ENCODE data around the gene BMP8B. TPM values are rescaled to one million over a fixed set of nuclear protein-coding genes. Genes with fewer than 3 reads are reported as not detected.

Gene BMP8B
- total and polyA plus RNA-seq, 2 of the 8 experiments (the other 6 are each of a cell fraction or from before 2014, with no cell fraction given), result 0.37 to 0.50 TPM

DNA sequence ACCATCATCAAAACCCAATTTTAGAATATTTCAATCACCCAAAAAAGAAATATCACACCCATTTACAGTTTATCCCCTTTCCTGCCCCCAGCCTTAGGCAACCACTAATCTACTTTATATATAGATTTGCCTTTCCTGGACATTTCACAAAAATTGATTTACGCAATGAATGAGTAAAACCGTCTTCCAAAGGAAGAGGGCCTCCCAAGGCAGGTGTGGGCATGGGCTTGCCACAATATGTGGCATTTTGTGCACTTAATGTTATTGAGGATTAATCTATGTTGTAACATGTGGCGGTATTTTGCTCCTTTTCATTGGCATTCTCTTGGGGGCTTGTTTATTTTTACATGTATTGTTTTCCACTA is 11.8 kb upstream of the BMP8B start:
- Histone ChIP-seq H4K91ac (replicated peaks; ENCODE audit: insufficient read length, low read length) (no peak overlapping the region), H3K4ac (replicated peaks; ENCODE audit: insufficient read length, low read depth, low read length) (no peak overlapping the region), H3K14ac (ENCODE audit: insufficient read length) (no peak overlapping the region), H3K56ac (replicated peaks; ENCODE audit: insufficient read length, low read depth, low read length) (no peak overlapping the region), H3K4me1 (replicated peaks in 1 of 4; ENCODE audit: control insufficient read depth in 3 of 4, insufficient read depth in 4 of 4, low read length in 3 of 4) (peaks cover 0 to 3% (median 0%) of the 10 kb centered on the region in 4 experiments; a peak in 2 of 7 replicates), H2BK5ac (ENCODE audit: low read depth, low read length) (no peak overlapping the region), H3K27ac (ENCODE audit: low read depth, low read length) (no peak overlapping the region), H4K8ac (ENCODE audit: extremely low read depth, insufficient read depth, low read length) (no peak overlapping the region), H4K20me1 (replicated peaks in 1 of 2; ENCODE audit: control insufficient read depth in 1 of 2, insufficient read depth in 2 of 2, low read length in 2 of 2) (no peaks in the 10 kb centered on the region), H3K9me3 (ENCODE audit: insufficient read depth in 2 of 2, low read depth in 1 of 2, low read length in 1 of 2) (no peaks in the 10 kb centered on the region), H3K23me2 (ENCODE audit: low read depth, low read length) (no peaks in the 10 kb centered on the region), H2BK20ac (ENCODE audit: low read length) (no peak overlapping the region), H2BK120ac (replicated peaks; ENCODE audit: low read depth, low read length) (no peak overlapping the region), H3K36me3 (ENCODE audit: control insufficient read depth in 2 of 4, insufficient read depth in 4 of 4, low read length in 3 of 4) (no peaks in the 10 kb centered on the region), H3K18ac (ENCODE audit: extremely low read depth, low read length) (no peak overlapping the region), H3K27me3 (replicated peaks in 1 of 4; ENCODE audit: control insufficient read depth in 3 of 4, extremely low read depth in 1 of 4, insufficient read depth in 3 of 4, low read length in 3 of 4) (no peaks in the 10 kb centered on the region; a peak in 1 of 7 replicates), H4K5ac (ENCODE audit: insufficient read length, low read depth, low read length) (no peak overlapping the region), H2BK15ac (ENCODE audit: low read length) (no peak overlapping the region), H3K23ac (ENCODE audit: insufficient read length) (no peak overlapping the region), H2BK12ac (ENCODE audit: low read depth, low read length) (no peak overlapping the region), H3K79me1 (ENCODE audit: low read depth, low read length) (no peaks in the 10 kb centered on the region), H2AK5ac (ENCODE audit: low read depth, low read length) (no peak overlapping the region), H3K4me2 (ENCODE audit: insufficient read depth in 1 of 2, low read depth in 2 of 2, low read length in 2 of 2) (no peak overlapping the region), H3K4me3 (ENCODE audit: extremely low read depth in 1 of 4, insufficient read depth in 2 of 4, low read depth in 3 of 4, low read length in 4 of 4) (no peak overlapping the region), H3K9ac (replicated peaks in 1 of 4; ENCODE audit: extremely low read depth in 1 of 4, low read depth in 3 of 4, low read length in 3 of 4) (no peak overlapping the region), H3K79me2 (ENCODE audit: control insufficient read depth in 1 of 2, insufficient read depth in 2 of 2, low read length in 2 of 2) (no peaks in the 10 kb centered on the region), H2AFZ (ENCODE audit: low read length) (no peak overlapping the region)
- DNase-seq (ENCODE audit: low read depth in 1 of 2, low spot score in 2 of 2) (no peak), FAIRE-seq (no peak)
- POLR2A ChIA-PET (ENCODE audit: partially characterized antibody), result interaction anchor here (1.7 kb wide), 1 partner anchor 11 kb away, joined by 5 read pairs; the partner anchor contains the start of gene BMP8B
- TF ChIP-seq SP2 (IDR thresholded peaks at IDR 0.05; ENCODE audit: low read length), result no peak
- no peak for TF ChIP-seq NRF1 (IDR thresholded peaks at IDR 0.05; ENCODE audit: low read depth, low read length)
- TF ChIP-seq CTBP2 (IDR thresholded peaks at IDR 0.05; ENCODE audit: borderline replicate concordance, insufficient read depth, insufficient read length, low read length), result no peak
- no peak for TF ChIP-seq CHD2 (IDR thresholded peaks at IDR 0.05; ENCODE audit: low read length)
- WGBS, 2 experiments (ENCODE audit: extremely low coverage in 1 of 2, insufficient coverage in 1 of 2, insufficient read length in 1 of 2, insufficient replicate concordance in 2 of 2, low coverage in 1 of 2, low lambda C conversion rate in 2 of 2, missing lambda C conversion rate in 1 of 2), result 92% methylated on average over 3 of the region's 3 CpGs; no CpG with 5 or more reads in 1 of the 2 experiments
- CTCF ChIA-PET (ENCODE audit: partially characterized antibody), result interaction anchor here (0.7 to 4.9 kb wide), 25 partner anchors 11 to 217 kb away, joined by 3 to 22 read pairs (median 4); partner anchors contain the start of genes BMP8B, HPCAL4 and NT5C1A
